ENCODE measurements around the gene STEAP1B.

Gene STEAP1B

GRCh38 chr7:22397981-22398380 lies 102.0 kb downstream of the STEAP1B start:
- DNase-seq = no peak

- DNase-seq = no peak
Observed at GRCh38 chr7:22395222-22395621, 104.8 kb downstream of the STEAP1B start.

- DNase-seq = no peak
Observed at GRCh38 chr7:22394739-22395138, 105.2 kb downstream of the STEAP1B start.

GRCh38 chr7:22393913-22394729 lies 105.9 kb downstream of the STEAP1B start:
- no peak for DNase-seq

GRCh38 chr7:22390516-22390915 lies 109.5 kb downstream of the STEAP1B start:
- DNase-seq = no peak

GRCh38 chr7:22389892-22390291 lies 110.1 kb downstream of the STEAP1B start:
- DNase-seq = no peak

- DNase-seq = no peak
Observed at GRCh38 chr7:22387583-22387982, 112.4 kb downstream of the STEAP1B start.

- DNase-seq = no peak
Observed at GRCh38 chr7:22386865-22387264, 113.1 kb downstream of the STEAP1B start.

- DNase-seq = no peak
Observed at GRCh38 chr7:22386206-22386858, 113.7 kb downstream of the STEAP1B start.

- DNase-seq = no peak
Observed at GRCh38 chr7:22385326-22385725, 114.7 kb downstream of the STEAP1B start.

- no peak for DNase-seq
Observed at GRCh38 chr7:22380333-22380732, 119.7 kb downstream of the STEAP1B start.

- DNase-seq = no peak
Observed at GRCh38 chr7:22378199-22378980, 121.6 kb downstream of the STEAP1B start.

- no peak for DNase-seq
Observed at GRCh38 chr7:22377703-22378102, 122.3 kb downstream of the STEAP1B start.

GRCh38 chr7:22375359-22376048 lies 124.5 kb downstream of the STEAP1B start:
- DNase-seq = no peak

- no peak for DNase-seq
Observed at GRCh38 chr7:22373911-22374310, 126.1 kb downstream of the STEAP1B start.

GRCh38 chr7:22373388-22373787 lies 126.6 kb downstream of the STEAP1B start:
- no peak for DNase-seq

- DNase-seq = no peak
Observed at GRCh38 chr7:22372863-22373262, 127.1 kb downstream of the STEAP1B start.

- no peak for DNase-seq
Observed at GRCh38 chr7:22371878-22372277, 128.1 kb downstream of the STEAP1B start.
